MCF 10A (cell line): ENCODE results near the gene EMX2. TPM values are rescaled to one million over a fixed set of nuclear protein-coding genes. Genes with fewer than 3 reads are reported as not detected.

Experiments
- BruUV-seq: library from RNA; stranded (reverse); fragments of 400-500 nt; replicated peaks from 2 replicates; lab custom pipeline; 2021; lab: Mats Ljungman, UMichigan
- CTCF ChIA-PET: fragments of 300-600 bp; sonication (Branson Sonifier 250); formaldehyde crosslinking; extraction: SDS; loops from one replicate; lab custom pipeline; 2021; ENCODE audit warnings: antibody characterized with exemption, inconsistent platforms; lab: Yijun Ruan, JAX
- POLR2A ChIA-PET: fragments of 300-600, 350-650 bp; sonication (Branson Sonifier 250); formaldehyde crosslinking; extraction: SDS; loops from one replicate; lab custom pipeline; 2020; ENCODE audit warnings: antibody characterized with exemption, inconsistent platforms; lab: Yijun Ruan, JAX
- DNase-seq: peaks from one replicate; pipeline ENCODE4 v3.0.0-alpha.2; 2018; ENCODE audit not compliant: unreplicated experiment
- H3K27ac Mint-ChIP-seq: one replicate; pipeline ENCODE4 v1.8.0; 2022; ENCODE audit warnings: mild to moderate bottlenecking, low read depth, mixed read lengths; ENCODE audit not compliant: unreplicated experiment
- H3K27me3 Mint-ChIP-seq: one replicate; pipeline ENCODE4 v1.8.0; 2022; ENCODE audit warnings: mixed read lengths; ENCODE audit not compliant: insufficient read depth, unreplicated experiment
- H3K36me3 Mint-ChIP-seq: one replicate; pipeline ENCODE4 v1.8.0; 2022; ENCODE audit warnings: mild to moderate bottlenecking, moderate library complexity, mixed read lengths; ENCODE audit not compliant: insufficient read depth, unreplicated experiment
- H3K4me1 Mint-ChIP-seq: one replicate; pipeline ENCODE4 v1.8.0; 2022; ENCODE audit warnings: mixed read lengths; ENCODE audit not compliant: insufficient read depth, unreplicated experiment
- H3K4me3 Mint-ChIP-seq: one replicate; pipeline ENCODE4 v1.8.0; 2022; ENCODE audit warnings: mild to moderate bottlenecking, moderate library complexity, mixed read lengths; ENCODE audit not compliant: unreplicated experiment
- H3K9me3 Mint-ChIP-seq: one replicate; pipeline ENCODE4 v1.8.0; 2022; ENCODE audit warnings: mixed read lengths; ENCODE audit not compliant: unreplicated experiment
- intact Hi-C: fragments of 100-400 bp; cut with micrococcal nuclease; formaldehyde crosslinking; loops from 2 replicates; pipeline ENCODE4 v1.14.1; 2022
- total RNA-seq: library from RNA; stranded (reverse); gene quantifications from 2 replicates; pipeline ENCODE4 v1.2.3, GENCODE V29; 2022
- TF ChIP-seq, protein P1 (sequence below): fragments of 200-600 bp; IDR thresholded peaks from one replicate; pipeline ENCODE4 v1.8.0; 2022; ENCODE audit warnings: antibody characterized with exemption, mild to moderate bottlenecking; ENCODE audit not compliant: unreplicated experiment

Gene EMX2
- total RNA-seq, 1 experiment from 2014 or later, result not detected

DNA sequence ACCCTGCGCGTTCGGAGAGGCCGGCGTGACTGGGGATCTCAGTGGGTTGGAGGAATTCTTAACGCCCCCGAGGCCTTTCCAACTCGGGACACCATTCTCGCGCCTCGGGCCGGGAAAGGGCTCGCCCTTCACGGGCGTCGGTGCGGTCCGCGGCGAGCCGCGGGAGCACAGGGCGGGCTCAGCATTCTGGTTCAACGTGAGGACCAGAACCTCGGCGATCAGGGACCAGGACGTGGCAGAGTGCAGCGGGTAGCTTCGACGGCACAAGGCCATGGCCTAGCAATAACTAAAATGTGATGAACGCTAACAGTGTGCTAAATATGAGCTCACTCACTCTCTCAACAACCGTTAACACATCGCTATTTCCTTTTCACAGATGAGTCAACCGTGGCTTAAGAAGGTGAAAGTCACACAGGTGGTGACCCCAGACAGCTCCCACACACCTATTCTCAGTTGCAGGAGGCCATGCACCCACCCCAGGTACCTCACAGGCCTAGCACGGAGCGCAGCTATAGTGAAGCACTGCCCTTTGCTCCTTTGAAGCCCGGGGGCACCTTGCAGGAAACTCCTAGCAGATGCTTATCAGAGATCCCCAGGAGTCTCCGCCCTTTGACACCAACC, 4.5 kb upstream of the EMX2 start:
- no peaks in the 10 kb centered on the region for H3K4me1 Mint-ChIP-seq
- H3K27ac Mint-ChIP-seq, result no peak overlapping the region
- TF ChIP-seq, protein P1, sequence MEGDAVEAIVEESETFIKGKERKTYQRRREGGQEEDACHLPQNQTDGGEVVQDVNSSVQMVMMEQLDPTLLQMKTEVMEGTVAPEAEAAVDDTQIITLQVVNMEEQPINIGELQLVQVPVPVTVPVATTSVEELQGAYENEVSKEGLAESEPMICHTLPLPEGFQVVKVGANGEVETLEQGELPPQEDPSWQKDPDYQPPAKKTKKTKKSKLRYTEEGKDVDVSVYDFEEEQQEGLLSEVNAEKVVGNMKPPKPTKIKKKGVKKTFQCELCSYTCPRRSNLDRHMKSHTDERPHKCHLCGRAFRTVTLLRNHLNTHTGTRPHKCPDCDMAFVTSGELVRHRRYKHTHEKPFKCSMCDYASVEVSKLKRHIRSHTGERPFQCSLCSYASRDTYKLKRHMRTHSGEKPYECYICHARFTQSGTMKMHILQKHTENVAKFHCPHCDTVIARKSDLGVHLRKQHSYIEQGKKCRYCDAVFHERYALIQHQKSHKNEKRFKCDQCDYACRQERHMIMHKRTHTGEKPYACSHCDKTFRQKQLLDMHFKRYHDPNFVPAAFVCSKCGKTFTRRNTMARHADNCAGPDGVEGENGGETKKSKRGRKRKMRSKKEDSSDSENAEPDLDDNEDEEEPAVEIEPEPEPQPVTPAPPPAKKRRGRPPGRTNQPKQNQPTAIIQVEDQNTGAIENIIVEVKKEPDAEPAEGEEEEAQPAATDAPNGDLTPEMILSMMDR, result no peak
- H3K4me3 Mint-ChIP-seq, result no peak overlapping the region
- ChIA-PET POLR2A (interaction anchor here (1.0 to 2.5 kb wide), 2 partner anchors 266 to 703 kb away, joined by 5 to 11 read pairs; no protein-coding TSS in a partner anchor), CTCF (interaction anchor here (0.5 to 3.7 kb wide), 35 partner anchors 9 to 1101 kb away, joined by 3 to 87 read pairs (median 4); no protein-coding TSS in a partner anchor)
- DNase-seq, result no peak
- BruUV-seq, result no TSS peak
- H3K36me3 Mint-ChIP-seq, result no peaks in the 10 kb centered on the region
- intact Hi-C loops, result loop anchor here (1.0 to 10.0 kb wide), 6 partner anchors 147 to 703 kb away; partner anchors contain the start of gene RAB11FIP2
- peaks cover 28% of the 10 kb centered on the region for H3K27me3 Mint-ChIP-seq
- no peaks in the 10 kb centered on the region for H3K9me3 Mint-ChIP-seq

DNA sequence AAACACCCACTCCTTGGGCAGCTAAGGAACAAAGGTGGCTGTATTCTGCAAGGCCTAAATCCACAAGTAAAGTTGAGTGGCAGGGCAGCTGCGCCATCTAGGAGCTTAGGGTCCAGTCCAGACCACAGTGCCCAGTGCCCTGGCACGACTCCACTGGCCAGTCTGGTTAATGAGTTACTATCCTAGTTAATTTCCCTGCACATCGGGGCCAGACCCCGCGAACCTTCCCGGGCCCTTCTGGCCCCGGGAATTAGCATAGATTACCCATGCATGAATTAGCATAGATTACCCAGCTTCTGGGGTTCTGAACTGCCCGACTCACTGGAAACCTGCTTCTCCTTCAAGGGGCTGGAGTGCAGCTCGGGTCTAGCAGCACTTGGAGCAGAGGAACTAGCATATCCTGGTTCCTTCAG, 3.2 kb upstream of the EMX2 start:
- DNase-seq, result no peak
- intact Hi-C loops, result loop anchor here (5.0 to 10.0 kb wide), 5 partner anchors 145 to 568 kb away; partner anchors contain the start of gene RAB11FIP2
- Mint-ChIP-seq H3K4me1 (no peaks in the 10 kb centered on the region), H3K4me3 (no peak overlapping the region), H3K36me3 (no peaks in the 10 kb centered on the region), H3K27me3 (peaks cover 24% of the 10 kb centered on the region), H3K27ac (no peak overlapping the region), H3K9me3 (no peaks in the 10 kb centered on the region)
- TF ChIP-seq, protein P1, result no peak
- no TSS peak for BruUV-seq
- CTCF ChIA-PET, result interaction anchor here (0.6 to 3.7 kb wide), 6 partner anchors 11 to 786 kb away, joined by 3 to 87 read pairs (median 9); no protein-coding TSS in a partner anchor
- POLR2A ChIA-PET, result no interaction called here

GRCh38 chr10:117539903-117540639, 2.5 kb upstream of the EMX2 start:
- POLR2A ChIA-PET, result no interaction called here
- H3K9me3 Mint-ChIP-seq, result no peaks in the 10 kb centered on the region
- intact Hi-C loops, result loop anchor here (5.0 to 10.0 kb wide), 5 partner anchors 145 to 567 kb away; partner anchors contain the start of gene RAB11FIP2
- H3K27ac Mint-ChIP-seq, result no peak overlapping the region
- CTCF ChIA-PET, result interaction anchor here (0.6 to 0.9 kb wide), 2 partner anchors 98 to 701 kb away, joined by 3 read pairs; no protein-coding TSS in a partner anchor
- DNase-seq, result no peak
- BruUV-seq, result no TSS peak
- H3K4me3 Mint-ChIP-seq, result no peak overlapping the region
- TF ChIP-seq, protein P1, result no peak
- H3K36me3 Mint-ChIP-seq, result no peaks in the 10 kb centered on the region
- peaks cover 24% of the 10 kb centered on the region for H3K27me3 Mint-ChIP-seq
- no peaks in the 10 kb centered on the region for H3K4me1 Mint-ChIP-seq
